B cell (primary cell): ENCODE results near the gene VPS11.

ENCODE experiments used
- EZH2 ChIP-seq: IDR thresholded peaks from 2 replicates; pipeline ENCODE4 v1.6.1; 2012; ENCODE audit warnings: borderline replicate concordance, low read depth, mild to moderate bottlenecking, moderate library complexity, low read length; ENCODE audit not compliant: insufficient read depth, poor library complexity, severe bottlenecking
- TF ChIP-seq, protein P1 (sequence below): fragments of 200-600 bp; IDR thresholded peaks from one replicate; pipeline ENCODE4 v1.8.0; 2022; ENCODE audit warnings: antibody characterized with exemption, mild to moderate bottlenecking

DNA sequence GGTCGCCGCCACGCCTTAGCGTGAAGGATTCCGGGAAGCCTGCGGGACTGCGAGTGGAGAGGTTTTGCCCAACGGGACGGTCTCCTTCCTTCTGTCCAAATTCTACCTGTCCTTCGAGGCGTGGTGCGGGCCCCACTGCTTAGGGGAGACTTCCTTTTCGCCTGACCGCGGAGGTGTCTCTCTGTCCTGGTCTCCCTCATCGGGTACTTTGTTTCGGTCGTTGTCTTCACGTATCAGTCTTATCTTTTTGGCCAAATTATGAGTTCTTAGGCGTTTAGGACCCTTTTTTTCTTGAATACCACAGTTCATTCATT is 54.1 kb downstream of the VPS11 start:
- TF ChIP-seq, protein P1, sequence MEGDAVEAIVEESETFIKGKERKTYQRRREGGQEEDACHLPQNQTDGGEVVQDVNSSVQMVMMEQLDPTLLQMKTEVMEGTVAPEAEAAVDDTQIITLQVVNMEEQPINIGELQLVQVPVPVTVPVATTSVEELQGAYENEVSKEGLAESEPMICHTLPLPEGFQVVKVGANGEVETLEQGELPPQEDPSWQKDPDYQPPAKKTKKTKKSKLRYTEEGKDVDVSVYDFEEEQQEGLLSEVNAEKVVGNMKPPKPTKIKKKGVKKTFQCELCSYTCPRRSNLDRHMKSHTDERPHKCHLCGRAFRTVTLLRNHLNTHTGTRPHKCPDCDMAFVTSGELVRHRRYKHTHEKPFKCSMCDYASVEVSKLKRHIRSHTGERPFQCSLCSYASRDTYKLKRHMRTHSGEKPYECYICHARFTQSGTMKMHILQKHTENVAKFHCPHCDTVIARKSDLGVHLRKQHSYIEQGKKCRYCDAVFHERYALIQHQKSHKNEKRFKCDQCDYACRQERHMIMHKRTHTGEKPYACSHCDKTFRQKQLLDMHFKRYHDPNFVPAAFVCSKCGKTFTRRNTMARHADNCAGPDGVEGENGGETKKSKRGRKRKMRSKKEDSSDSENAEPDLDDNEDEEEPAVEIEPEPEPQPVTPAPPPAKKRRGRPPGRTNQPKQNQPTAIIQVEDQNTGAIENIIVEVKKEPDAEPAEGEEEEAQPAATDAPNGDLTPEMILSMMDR, result no peak
- TF ChIP-seq EZH2, result no peak
